IPS DF 6.9 (cell line): ENCODE results near the gene POLR2M.

Experiments used
- DNase-seq: peaks from one replicate; pipeline ENCODE4 v3.0.0-alpha.2; 2013; ENCODE audit warnings: low read depth, low spot score
- H3K27ac ChIP-seq: one replicate; pipeline ENCODE4 v1.5.1; 2013; ENCODE audit warnings: low read length, control low read depth
- H3K27me3 ChIP-seq: 2 replicates; pipeline ENCODE4 v1.6.1; 2013; ENCODE audit warnings: mild to moderate bottlenecking, low read length; ENCODE audit not compliant: control insufficient read depth, insufficient read depth
- H3K36me3 ChIP-seq: 2 replicates; pipeline ENCODE4 v1.6.1; 2013; ENCODE audit warnings: low read length; ENCODE audit not compliant: control insufficient read depth, insufficient read depth
- H3K4me1 ChIP-seq: 2 replicates; pipeline ENCODE4 v1.6.1; 2013; ENCODE audit warnings: low read length; ENCODE audit not compliant: control insufficient read depth, insufficient read depth
- H3K4me3 ChIP-seq: 2 replicates; pipeline ENCODE4 v1.5.1; 2013; ENCODE audit warnings: mild to moderate bottlenecking, low read length
- H3K9me3 ChIP-seq: 2 replicates; pipeline ENCODE4 v1.6.1; 2013; ENCODE audit warnings: low read length, inconsistent platforms; ENCODE audit not compliant: control insufficient read depth, insufficient read depth
- WGBS: extraction: QIAGEN DNeasy Blood & Tissue Kit; methylation state at CpG from one replicate; pipeline ENCODE4 v1.1.7; 2013; ENCODE audit warnings: mixed read lengths, missing lambda C conversion rate; ENCODE audit not compliant: insufficient read length, insufficient coverage; 5-methylcytosine and 5-hydroxymethylcytosine counted together

POLR2M gene

DNA sequence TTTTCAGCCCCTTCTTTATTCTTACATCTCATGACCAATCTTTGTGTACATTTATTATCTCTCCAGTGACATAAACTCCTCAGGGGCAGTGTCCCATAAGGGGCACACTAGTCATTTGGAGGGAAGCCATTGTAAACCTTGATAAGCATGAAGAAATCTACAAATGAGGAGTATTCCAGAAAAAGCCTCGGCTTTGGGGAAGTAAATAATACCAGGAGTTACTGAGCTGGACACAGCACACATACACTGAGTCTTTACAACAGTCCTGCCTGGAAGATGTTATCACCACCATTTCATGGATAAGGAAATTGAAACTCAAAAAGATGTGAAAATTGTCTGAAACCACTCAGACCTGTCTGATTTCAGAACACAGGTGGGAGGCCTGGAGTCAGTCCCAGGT lies 15.4 kb upstream of the POLR2M start:
- no peaks in the 10 kb centered on the region for H3K4me1 ChIP-seq
- H3K4me3 ChIP-seq, result no peak overlapping the region
- no peaks in the 10 kb centered on the region for H3K27me3 ChIP-seq
- no peak overlapping the region for H3K27ac ChIP-seq
- H3K9me3 ChIP-seq, result no peaks in the 10 kb centered on the region
- H3K36me3 ChIP-seq, result no peaks in the 10 kb centered on the region
- DNase-seq, result no peak
- no CpG with 5 or more reads among the region's 1 CpG for WGBS

DNA sequence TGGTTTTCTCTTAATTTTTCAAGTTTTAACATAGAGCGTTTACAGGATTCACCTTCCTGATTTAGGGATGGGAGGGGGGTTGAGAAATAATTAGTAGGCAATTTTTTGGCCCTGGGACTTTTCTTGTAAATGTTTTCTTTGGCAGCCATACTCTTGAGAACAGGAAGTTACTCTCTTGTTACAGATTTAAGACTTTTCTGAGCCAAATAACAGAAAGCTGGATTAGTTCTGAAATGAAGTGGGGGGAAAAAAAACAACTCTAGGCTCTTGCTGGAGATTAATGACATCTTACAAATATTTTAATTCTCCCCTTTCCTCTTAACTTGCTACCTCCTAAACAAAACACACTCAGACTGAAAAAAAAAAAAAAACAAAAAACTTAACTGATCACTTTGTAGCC lies 13.8 kb upstream of the POLR2M start:
- no CpG with 5 or more reads among the region's 1 CpG for WGBS
- Histone ChIP-seq H3K9me3 (no peaks in the 10 kb centered on the region), H3K27me3 (no peaks in the 10 kb centered on the region), H3K4me1 (no peaks in the 10 kb centered on the region), H3K27ac (no peak overlapping the region), H3K4me3 (no peak overlapping the region), H3K36me3 (no peaks in the 10 kb centered on the region)
- DNase-seq, result no peak

DNA sequence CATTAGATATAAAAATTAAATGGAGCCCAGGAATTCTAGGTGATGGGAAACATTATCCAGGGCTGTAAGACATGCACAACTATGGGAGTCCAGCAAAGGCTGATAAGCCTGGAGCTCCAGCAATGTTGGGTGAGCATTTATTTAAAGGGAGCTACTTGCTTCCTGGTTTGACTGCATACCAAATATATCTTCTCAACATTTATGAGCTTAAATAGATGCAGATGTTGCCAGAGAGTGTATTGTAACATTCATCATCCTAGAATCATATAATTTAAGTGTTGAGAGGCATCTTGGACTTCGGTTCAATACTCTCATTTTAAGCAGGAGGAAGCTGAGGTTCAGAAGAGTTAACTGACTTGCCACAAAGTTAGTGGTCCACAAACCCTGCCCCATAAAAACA lies 12.2 kb upstream of the POLR2M start:
- no peak overlapping the region for H3K27ac ChIP-seq
- no CpG with 5 or more reads among the region's 1 CpG for WGBS
- no peaks in the 10 kb centered on the region for H3K27me3 ChIP-seq
- H3K36me3 ChIP-seq, result no peaks in the 10 kb centered on the region
- no peak for DNase-seq
- no peaks in the 10 kb centered on the region for H3K4me1 ChIP-seq
- no peaks in the 10 kb centered on the region for H3K9me3 ChIP-seq
- H3K4me3 ChIP-seq, result no peak overlapping the region

DNA sequence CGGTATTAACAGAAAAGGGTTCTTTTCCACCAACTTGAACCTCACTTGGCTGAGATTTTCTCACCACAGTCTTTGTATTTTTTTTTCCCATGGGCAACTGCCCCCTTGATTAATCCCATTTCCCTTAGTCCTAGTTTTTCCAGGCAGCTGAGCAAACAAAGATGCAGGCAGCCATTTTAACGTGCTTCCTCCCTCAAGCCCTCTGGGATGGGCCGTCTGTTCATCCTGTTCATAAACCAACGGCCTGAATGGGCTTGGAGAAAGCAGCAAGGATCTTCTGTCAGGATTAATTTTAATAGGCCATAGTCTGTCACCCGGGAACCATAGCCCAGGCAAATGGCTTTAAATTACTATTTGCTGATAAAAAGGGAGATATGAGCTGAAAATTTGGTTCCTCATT lies 10.4 kb upstream of the POLR2M start:
- no peaks in the 10 kb centered on the region for H3K27me3 ChIP-seq
- no peak for DNase-seq
- no peak overlapping the region for H3K27ac ChIP-seq

DNA sequence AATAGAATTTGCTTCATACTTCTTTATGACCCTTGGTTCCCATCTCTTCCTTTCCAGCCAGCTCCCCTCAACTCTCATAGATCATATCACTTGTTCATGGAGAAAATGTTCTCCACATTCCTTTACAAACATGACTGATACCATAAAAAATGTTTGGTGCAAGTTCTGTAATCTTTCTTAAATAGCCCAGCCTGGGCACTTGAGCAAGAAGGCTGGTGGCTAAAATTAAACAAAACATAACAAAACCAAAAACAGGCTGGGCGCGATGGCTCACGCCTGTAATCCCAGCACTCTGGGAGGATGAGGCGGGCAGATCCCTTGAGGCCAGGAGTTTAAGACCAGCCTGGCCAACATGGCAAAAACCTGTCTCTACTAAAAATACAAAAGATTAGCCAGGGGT lies 8.9 kb upstream of the POLR2M start:
- Histone ChIP-seq H3K4me3 (no peak overlapping the region), H3K36me3 (no peaks in the 10 kb centered on the region), H3K4me1 (no peaks in the 10 kb centered on the region), H3K27ac (no peak overlapping the region), H3K27me3 (no peaks in the 10 kb centered on the region), H3K9me3 (no peaks in the 10 kb centered on the region)
- WGBS, result no CpG with 5 or more reads among the region's 4 CpGs
- DNase-seq, result no peak

More for the DNA sequence above, 10.4 kb upstream of the POLR2M start:
- H3K4me3 ChIP-seq, result no peak overlapping the region
- WGBS, result no CpG with 5 or more reads among the region's 5 CpGs
- no peaks in the 10 kb centered on the region for H3K4me1 ChIP-seq
- no peaks in the 10 kb centered on the region for H3K36me3 ChIP-seq
- no peaks in the 10 kb centered on the region for H3K9me3 ChIP-seq

DNA sequence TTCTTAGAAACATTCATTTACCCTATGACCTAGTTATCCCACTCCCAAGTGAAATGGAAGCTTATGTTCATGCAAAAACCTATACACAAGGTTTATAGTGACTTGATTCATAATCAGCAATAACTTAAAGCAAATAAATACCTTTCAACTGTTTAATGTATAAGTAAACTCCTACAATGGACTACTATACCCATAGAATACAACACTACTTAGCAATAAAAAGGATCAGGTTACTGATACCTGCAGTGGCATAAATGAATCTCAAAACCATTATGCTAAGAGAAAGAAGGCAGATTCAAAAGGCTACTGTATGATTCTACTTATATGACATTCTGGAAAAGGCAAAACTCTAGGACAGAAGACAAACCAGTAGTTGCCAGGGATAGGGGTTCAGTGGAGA lies 8.3 kb upstream of the POLR2M start:
- DNase-seq, result no peak
- Histone ChIP-seq H3K4me3 (no peak overlapping the region), H3K36me3 (no peaks in the 10 kb centered on the region), H3K27me3 (no peaks in the 10 kb centered on the region), H3K27ac (no peak overlapping the region), H3K9me3 (no peaks in the 10 kb centered on the region), H3K4me1 (no peaks in the 10 kb centered on the region)

DNA sequence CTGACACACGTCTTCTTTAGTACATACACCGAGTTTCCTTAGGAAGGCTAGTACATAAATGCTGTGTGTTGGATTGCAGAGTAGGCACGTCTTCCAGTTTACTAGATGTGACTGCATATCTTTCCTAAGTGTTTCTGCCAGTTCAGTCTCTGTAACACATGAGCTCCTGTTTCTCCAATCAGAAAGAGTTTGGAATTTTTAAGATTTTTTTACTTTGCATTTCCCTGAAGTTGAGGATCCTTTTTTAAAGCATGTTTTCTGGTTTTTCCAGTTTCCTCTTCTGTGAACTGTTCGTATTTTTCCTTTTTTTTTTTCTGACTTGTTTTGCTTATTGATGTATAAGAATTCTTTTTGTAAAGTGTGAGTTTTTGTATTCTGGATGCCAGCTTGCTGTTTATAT lies 7.5 kb upstream of the POLR2M start:
- no peaks in the 10 kb centered on the region for H3K9me3 ChIP-seq
- no peaks in the 10 kb centered on the region for H3K4me1 ChIP-seq
- no peaks in the 10 kb centered on the region for H3K36me3 ChIP-seq
- no peak for DNase-seq
- H3K4me3 ChIP-seq, result no peak overlapping the region
- WGBS, result no CpG with 5 or more reads among the region's 4 CpGs
- H3K27me3 ChIP-seq, result no peaks in the 10 kb centered on the region
- H3K27ac ChIP-seq, result no peak overlapping the region

DNA sequence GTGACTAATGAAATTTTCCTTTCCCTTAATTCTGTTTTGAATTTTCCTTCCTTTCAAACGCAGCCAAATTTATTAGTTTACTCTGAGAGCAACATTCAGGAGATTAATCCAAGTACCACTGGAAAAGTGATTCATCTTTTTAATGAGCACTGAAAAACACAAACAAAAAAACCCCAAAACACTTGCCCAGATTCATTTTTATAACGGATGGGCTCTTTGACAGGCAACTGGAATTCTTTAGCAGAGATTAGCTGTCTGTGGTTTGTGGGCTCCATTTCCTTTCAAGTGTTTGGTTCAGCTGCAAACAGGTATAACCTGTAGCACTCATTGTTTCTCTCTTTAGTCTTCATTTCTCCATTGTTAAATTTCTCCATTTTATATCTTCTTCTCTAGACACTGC lies 3.1 kb upstream of the POLR2M start:
- Histone ChIP-seq H3K9me3 (no peaks in the 10 kb centered on the region), H3K27ac (no peak overlapping the region), H3K36me3 (no peaks in the 10 kb centered on the region), H3K4me3 (no peak overlapping the region), H3K27me3 (no peaks in the 10 kb centered on the region), H3K4me1 (peaks cover 2% of the 10 kb centered on the region; the same call in 1 of the 2 replicates)
- WGBS, result no CpG with 5 or more reads among the region's 2 CpGs
- no peak for DNase-seq

DNA sequence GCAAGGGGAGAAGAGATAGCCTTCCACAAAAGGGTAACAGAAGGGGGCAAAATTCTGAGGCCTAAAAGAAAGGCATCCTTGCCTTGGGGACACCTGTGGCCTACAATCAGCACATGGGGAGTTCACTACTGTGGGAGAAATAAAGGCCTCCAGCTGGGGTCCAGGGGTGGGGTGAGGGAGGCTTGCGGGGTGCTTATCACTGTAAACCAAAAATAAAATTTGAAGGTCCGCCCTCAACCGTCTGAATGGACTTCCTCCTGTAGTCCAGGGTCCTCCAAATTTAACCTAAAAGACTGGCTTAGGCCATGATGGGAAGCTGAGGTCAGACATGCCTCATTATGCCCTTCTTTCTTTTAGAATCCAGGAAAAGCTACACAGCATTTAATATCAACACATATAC lies 2.1 kb upstream of the POLR2M start:
- no peak overlapping the region for H3K27ac ChIP-seq
- WGBS, result no CpG with 5 or more reads among the region's 3 CpGs

DNA sequence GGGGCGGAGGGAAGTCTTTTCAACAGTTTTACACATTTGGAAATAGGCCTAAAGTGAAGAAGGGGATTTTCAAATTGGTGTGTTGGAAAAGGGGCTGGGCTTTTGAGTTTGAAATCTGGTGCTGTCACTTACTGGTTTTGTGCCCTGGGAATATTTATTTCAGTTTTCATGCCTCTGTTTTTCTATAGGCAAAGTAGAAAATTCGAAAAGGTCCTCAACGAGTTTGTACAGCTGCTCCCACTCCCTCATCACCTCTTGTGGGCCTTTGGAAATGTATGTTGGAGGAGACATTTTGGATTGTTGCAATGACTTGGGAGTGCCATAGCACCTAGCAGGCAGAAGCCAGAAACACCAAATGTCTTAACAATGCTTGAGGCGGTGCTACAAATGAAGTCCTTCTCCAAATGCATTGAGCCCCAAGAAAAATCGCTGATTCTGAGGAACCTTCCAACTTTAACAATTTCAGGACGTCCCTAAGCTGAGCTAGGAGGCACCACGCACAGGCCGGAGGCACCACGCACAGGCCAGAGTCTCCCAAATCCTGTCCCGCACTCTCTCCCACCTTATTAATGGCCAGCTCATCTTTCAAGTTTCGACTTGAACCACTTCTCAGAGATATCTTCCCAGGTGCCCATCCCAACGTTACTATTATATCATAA lies 639 bp upstream of the POLR2M start:
- no CpG with 5 or more reads among the region's 12 CpGs for WGBS
- H3K27ac ChIP-seq, result no peak overlapping the region
- no peaks in the 10 kb centered on the region for H3K27me3 ChIP-seq
- no peaks in the 10 kb centered on the region for H3K9me3 ChIP-seq
- H3K4me3 ChIP-seq, result peak overlapping the region; percentile 82; the same call in 1 of the 2 replicates
- H3K4me1 ChIP-seq, result peaks cover 2% of the 10 kb centered on the region; the same call in 1 of the 2 replicates
- no peak for DNase-seq
- no peaks in the 10 kb centered on the region; the same call in 1 of the 2 replicates for H3K36me3 ChIP-seq

More for the DNA sequence above, 2.1 kb upstream of the POLR2M start:
- H3K9me3 ChIP-seq, result no peaks in the 10 kb centered on the region
- no peaks in the 10 kb centered on the region for H3K27me3 ChIP-seq
- H3K4me1 ChIP-seq, result peaks cover 2% of the 10 kb centered on the region; the same call in 1 of the 2 replicates
- no peaks in the 10 kb centered on the region for H3K36me3 ChIP-seq
- H3K4me3 ChIP-seq, result no peak overlapping the region
- DNase-seq, result no peak

DNA sequence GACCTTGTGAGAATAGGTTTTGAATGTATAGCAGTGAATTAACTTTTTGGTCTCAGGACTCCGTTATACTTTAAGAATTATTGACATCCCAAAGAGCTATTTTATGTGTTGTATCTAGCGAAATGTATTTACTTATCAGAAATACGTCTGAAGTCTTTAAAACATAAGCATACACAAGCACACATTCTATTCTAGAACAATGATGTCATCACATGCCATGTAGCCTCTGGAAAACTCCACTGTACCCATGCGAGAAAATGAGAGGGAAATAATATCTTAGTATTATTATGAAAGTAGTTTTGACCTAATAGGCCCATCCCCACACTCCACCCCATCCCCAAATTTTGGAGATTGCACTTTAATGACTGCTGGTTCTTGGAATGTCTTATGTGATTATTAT lies 1.5 kb downstream of the POLR2M start:
- no peak for DNase-seq
- no peak overlapping the region for H3K27ac ChIP-seq
- no peaks in the 10 kb centered on the region for H3K9me3 ChIP-seq
- H3K27me3 ChIP-seq, result no peaks in the 10 kb centered on the region
- H3K4me1 ChIP-seq, result peaks cover 2% of the 10 kb centered on the region; the same call in 1 of the 2 replicates
- H3K36me3 ChIP-seq, result peaks cover 9% of the 10 kb centered on the region; the same call in 1 of the 2 replicates
- H3K4me3 ChIP-seq, result no peak overlapping the region
- no CpG with 5 or more reads among the region's 4 CpGs for WGBS
